Glomerular endothelial cell (primary cell): ENCODE results near the gene LENEP. TPM values are rescaled to one million over a fixed set of nuclear protein-coding genes. Genes with fewer than 3 reads are reported as not detected.

ENCODE experiments used
- DNase-seq: peaks from one replicate; pipeline ENCODE4 v3.0.0-alpha.2; 2011; ENCODE audit warnings: low read depth, low spot score; ENCODE audit errors: extremely low read depth
- total RNA-seq: library from RNA; depleted of rRNA; stranded (reverse); fragments of >200 nt; gene quantifications from 2 replicates; pipeline ENCODE4 v1.2.3, GENCODE V29; 2015

Gene LENEP
- total RNA-seq, 1 donor from 2014 or later: not detected

- no peak for DNase-seq
Measured at GRCh38 chr1:155008015-155008941, 14.9 kb downstream of the LENEP start.

- no peak for DNase-seq
Measured at GRCh38 chr1:155009221-155009711, 15.9 kb downstream of the LENEP start.

- no peak for DNase-seq
Measured at GRCh38 chr1:155009742-155010141, 16.4 kb downstream of the LENEP start.

GRCh38 chr1:155010211-155010918, 17.0 kb downstream of the LENEP start:
- no peak for DNase-seq

GRCh38 chr1:155011004-155011416, 17.6 kb downstream of the LENEP start:
- no peak for DNase-seq

- no peak for DNase-seq
Measured at GRCh38 chr1:155011437-155012025, 18.1 kb downstream of the LENEP start.

- no peak for DNase-seq
Measured at GRCh38 chr1:155012026-155012546, 18.7 kb downstream of the LENEP start.

- DNase-seq: no peak
Measured at GRCh38 chr1:155012776-155013602, 19.6 kb downstream of the LENEP start.

GRCh38 chr1:155013632-155014031, 20.2 kb downstream of the LENEP start:
- no peak for DNase-seq

- no peak for DNase-seq
Measured at GRCh38 chr1:155014709-155015508, 21.5 kb downstream of the LENEP start.

GRCh38 chr1:155015527-155016230, 22.3 kb downstream of the LENEP start:
- no peak for DNase-seq

GRCh38 chr1:155016231-155016831, 22.9 kb downstream of the LENEP start:
- no peak for DNase-seq

GRCh38 chr1:155017041-155017945, 23.9 kb downstream of the LENEP start:
- no peak for DNase-seq

GRCh38 chr1:155017946-155018316, 24.5 kb downstream of the LENEP start:
- no peak for DNase-seq

GRCh38 chr1:155018617-155019348, 25.4 kb downstream of the LENEP start:
- DNase-seq: no peak

GRCh38 chr1:155019377-155020245, 26.2 kb downstream of the LENEP start:
- no peak for DNase-seq
